HG02938 (cell line): ENCODE data around the gene PCSK5.
"Not testable (repeated sequence)": the region's sequence is repeated elsewhere in the genome, so short reads cannot be mapped to it uniquely, and the experiment has no call there.

Source experiments
- ATAC-seq: cut with Tn5 transposase; IDR thresholded peaks from one replicate; pipeline ENCODE4 v1.9.1; 2021; ENCODE audit warnings: mild to moderate bottlenecking, moderate library complexity; ENCODE audit not compliant: unreplicated experiment

PCSK5 gene

GRCh38 chr9:75962013-75962661, 71.7 kb downstream of the PCSK5 start:
- no peak for ATAC-seq

DNA sequence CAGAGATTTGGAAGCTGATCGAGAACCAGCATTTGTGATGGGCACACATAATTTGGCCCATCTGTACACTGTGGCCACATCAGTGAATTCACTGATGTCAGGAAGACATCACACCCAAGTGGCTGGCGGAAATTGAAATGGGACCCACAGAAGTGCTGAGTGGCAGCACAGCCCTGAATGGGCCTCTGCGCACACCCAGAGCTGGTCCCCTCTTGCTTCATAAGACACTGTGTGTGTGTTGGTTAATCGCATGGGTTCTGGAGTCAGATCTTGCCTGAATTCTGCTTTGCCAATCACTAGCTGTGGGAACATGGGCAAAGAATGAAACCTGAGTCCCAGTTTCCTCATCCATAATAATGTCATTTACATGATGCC, 72.2 kb downstream of the PCSK5 start:
- no peak for ATAC-seq

GRCh38 chr9:75963321-75963720, 72.8 kb downstream of the PCSK5 start:
- ATAC-seq: not testable (repeated sequence)

GRCh38 chr9:75964427-75964826, 74.0 kb downstream of the PCSK5 start:
- ATAC-seq: no peak

DNA sequence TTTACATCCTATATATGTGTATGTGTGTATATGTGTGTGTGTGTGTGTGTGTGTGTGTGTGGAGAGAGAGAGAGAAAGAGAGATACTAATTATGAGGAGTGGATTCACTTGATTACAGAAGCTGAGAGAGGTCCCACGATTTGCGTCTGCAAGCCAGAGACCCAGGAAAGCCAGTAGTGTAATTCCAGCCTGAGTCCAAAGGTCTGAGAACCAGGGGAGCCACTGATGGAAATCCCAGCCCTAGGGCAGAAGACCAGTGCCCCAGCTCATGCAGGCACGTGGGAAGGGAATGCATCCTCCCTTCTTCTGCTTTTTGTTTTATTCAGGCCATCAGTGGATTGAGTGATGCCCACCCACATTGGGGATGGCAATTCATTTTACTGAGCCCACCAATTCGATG, 74.8 kb downstream of the PCSK5 start:
- no peak for ATAC-seq

GRCh38 chr9:75967556-75967955, 77.1 kb downstream of the PCSK5 start:
- ATAC-seq: no peak

DNA sequence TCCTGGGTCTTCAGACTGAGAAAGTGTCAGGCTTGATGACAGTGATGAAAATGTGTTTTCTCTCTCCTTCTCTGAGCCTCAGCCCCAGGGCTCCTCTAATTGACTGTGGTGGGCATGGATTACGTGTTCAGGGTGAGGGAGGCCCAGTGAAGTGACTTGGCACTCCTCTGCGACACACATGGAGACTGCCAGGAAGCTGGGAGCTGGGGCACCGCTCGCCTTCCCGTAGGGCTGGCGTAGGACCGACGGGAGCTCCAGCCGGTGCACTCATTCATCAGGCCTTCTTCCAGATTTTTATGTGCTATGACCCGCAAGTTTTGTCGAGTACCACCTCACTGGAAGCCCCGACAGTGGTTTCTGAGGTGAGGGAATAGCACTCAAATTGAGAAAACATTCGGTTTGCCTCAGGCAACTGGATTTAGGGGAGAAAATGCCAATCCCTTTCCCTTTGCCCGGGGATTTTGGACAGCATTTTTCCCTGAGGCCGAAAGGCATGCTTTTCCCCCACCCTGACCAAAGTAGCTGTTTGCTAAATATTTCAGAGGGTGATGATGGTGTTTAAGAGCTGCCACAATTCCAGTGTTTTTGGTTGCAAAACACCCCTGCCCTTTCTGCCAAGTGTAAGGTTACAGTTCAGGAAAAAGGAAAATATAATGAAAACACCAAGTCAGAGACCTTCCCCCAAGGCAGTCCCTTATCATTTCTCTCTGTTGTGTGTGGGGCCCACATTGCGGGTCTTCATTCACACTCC, 83.7 kb downstream of the PCSK5 start:
- no peak for ATAC-seq

DNA sequence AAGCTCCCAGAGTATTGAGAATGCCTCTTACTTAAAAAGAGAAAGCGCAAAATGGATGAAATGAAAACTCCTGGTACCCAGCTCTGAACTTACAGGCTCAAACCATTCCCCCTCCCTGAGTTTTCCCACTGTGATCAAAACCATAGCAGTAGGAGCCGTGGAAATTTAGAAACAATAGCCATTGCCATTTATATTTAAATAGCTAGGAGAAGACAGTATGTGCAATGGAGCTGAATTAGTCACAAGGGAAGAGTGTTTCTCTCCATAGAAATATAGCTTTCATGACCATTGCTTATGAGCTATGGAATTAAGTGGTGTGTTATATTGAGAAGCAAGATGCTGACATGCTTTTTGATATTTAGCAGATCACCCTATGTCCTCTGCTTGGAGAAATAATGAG, 84.6 kb downstream of the PCSK5 start:
- ATAC-seq: no peak

GRCh38 chr9:75976549-75976948, 86.1 kb downstream of the PCSK5 start:
- ATAC-seq: no peak

- no peak for ATAC-seq
Observed at GRCh38 chr9:75979362-75979761, 88.9 kb downstream of the PCSK5 start.

DNA sequence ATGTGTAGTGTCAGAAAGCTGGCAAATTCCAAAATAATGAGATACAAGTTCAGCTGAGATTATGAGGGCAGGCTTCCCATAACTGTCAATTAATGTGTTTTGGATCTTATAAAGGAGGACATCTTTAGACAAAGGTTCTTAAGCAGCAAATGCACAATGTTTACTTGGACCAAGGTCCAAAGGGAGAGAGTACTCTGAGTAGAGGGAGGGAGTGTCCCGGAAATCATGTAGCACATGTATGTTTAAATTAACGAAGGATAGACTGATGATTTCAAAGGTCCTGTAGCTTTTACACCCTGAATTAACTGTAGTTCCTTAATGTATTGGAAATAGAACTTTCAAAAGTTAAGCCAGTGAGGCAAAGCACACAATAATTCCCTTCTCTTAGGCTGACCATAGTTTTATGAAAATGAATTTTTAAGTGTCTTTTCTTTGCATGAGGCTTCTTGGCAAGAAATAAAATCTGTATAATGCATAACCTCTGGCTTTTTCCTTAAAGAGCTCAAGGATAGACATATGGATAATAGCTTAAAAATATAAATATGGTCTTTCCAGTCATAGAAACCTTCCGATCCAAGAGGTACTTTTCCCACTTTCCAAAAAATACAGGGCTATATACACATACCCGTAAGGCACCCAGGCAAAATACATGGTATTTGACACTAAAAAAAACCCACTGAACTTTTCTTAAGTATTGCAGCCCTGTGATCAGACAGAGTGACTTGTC, 93.0 kb downstream of the PCSK5 start:
- no peak for ATAC-seq

DNA sequence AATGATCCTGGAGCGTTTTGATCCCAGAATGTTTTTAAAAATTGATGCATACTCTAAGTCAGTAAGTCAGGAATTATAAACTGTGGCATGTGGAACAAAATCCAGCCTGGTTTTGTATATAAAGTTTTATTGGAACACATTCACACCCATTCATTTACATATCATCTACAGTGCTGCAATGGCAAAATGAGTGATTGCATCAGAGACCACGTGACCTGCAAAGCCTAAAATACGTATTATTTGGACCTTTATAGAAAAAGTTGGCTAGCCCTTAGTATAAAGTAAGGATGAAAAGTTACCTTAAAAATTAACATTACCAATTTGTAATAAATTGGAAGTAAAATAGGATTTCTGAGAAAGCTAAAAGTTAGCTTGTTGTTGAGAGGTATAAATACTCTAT, 95.0 kb downstream of the PCSK5 start:
- ATAC-seq: no peak

GRCh38 chr9:75988663-75989062, 98.2 kb downstream of the PCSK5 start:
- no peak for ATAC-seq

- ATAC-seq: no peak
Observed at GRCh38 chr9:75990156-75990555, 99.7 kb downstream of the PCSK5 start.

DNA sequence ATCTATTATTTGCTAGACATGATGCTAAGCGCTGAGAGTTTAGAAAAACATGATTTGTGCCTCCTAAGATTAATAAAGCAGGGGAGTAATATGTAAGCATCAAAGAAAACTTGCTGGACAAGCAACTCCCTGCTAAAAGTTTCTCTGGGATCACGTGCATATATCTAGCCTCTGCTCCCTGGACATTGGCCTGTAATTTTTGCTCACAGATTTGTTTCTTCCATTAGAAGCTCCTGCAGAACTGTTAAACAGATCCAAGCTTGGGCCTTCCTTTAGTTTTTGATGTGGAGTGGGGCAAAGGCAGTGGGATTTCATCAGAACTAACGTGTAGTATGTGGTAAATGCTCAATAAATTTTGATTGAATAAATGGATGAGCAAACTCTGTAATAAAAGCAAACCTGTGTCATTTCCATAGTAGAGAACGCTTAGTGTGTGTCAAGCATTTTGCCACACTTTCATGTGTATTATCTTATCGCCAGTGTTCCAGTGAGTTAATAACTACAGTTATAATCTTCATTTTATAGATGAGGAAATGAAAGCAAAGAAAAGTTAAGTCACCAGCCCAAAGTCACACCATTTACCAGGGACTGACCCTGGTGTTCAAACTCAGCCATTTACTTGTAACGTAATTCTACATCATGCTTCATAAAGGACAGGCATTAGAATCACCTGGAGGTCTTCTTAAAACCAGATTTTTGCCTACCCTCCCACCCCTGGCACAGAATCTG, 100.3 kb downstream of the PCSK5 start:
- no peak for ATAC-seq

- no peak for ATAC-seq
Observed at GRCh38 chr9:75992482-75993206, 102.2 kb downstream of the PCSK5 start.

GRCh38 chr9:75993434-75993833, 103.0 kb downstream of the PCSK5 start:
- ATAC-seq: no peak

GRCh38 chr9:75995066-75995465, 104.6 kb downstream of the PCSK5 start:
- ATAC-seq: no peak

DNA sequence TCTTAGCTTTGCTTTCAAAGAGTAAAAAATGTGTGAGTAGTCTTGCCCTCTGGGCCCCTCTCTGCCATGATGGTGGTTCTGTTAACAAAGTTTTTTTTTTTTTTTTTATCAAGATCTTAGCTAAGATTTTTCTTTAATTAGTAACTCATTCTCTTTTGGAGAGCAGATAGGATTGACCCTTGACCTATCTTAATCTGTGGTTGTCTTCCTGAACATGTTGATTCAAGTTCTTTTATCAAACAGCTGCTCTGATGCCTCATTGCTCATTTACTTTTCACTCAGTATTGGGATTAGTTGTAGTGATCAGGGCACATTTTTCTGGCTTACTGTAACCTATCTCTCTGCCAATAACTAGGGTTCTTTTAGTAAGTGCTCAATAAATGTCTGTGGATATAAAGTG, 106.3 kb downstream of the PCSK5 start:
- no peak for ATAC-seq

GRCh38 chr9:75997206-75997605, 106.7 kb downstream of the PCSK5 start:
- ATAC-seq: no peak
